ENCODE data around the gene HMCN1. TPM values are rescaled to one million over a fixed set of nuclear protein-coding genes. Genes with fewer than 3 reads are reported as not detected.

The HMCN1 gene
- total RNA-seq, 4 donors from 2014 or later: 53.0 to 87.9 (median 76.8) TPM

DNA sequence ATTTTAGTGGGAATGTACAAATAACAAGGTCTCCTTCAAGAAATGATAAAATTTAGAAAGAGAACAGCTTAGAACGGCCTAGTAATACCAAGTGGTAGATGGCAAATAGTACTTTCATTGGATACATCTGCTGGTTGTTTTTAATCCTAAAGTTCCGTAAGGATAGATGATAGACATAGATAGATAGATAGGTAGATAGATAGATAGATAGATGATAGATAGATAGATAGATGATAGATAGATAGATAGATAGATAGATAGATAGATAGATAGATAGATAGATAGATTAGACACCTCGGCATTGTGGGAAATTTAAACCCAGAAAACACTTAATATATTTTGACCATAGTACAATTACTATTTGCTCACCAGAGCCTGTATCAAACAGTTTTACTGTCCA is 352.4 kb downstream of the HMCN1 start:
- intact Hi-C loops (cut with DNase I): no loop called here
- peaks cover 0 to 31% (median 8%) of the 10 kb centered on the region in 4 donors for H3K36me3 ChIP-seq
- H3K9me3 ChIP-seq: no peaks in the 10 kb centered on the region
- H3K27me3 ChIP-seq: no peaks in the 10 kb centered on the region
- H3K4me1 ChIP-seq: peaks cover 0 to 8% (median 7%) of the 10 kb centered on the region in 4 donors
- H3K27ac ChIP-seq (replicated peaks in 1 of 4): no peak overlapping the region
- WGBS: 96% methylated on average over 3 of the region's 3 CpGs
- H3K4me3 ChIP-seq: no peak overlapping the region
- no peak for DNase-seq (ENCODE audit: extremely low spot score)
- TF ChIP-seq CTCF (IDR thresholded peaks at IDR 0.05): no peak
- no peak for TF ChIP-seq POLR2A (IDR thresholded peaks at IDR 0.05; ENCODE audit: low read depth)
- no peak for TF ChIP-seq POLR2AphosphoS5 (IDR thresholded peaks at IDR 0.05)
- no peak for TF ChIP-seq EP300 (IDR thresholded peaks at IDR 0.05)

DNA sequence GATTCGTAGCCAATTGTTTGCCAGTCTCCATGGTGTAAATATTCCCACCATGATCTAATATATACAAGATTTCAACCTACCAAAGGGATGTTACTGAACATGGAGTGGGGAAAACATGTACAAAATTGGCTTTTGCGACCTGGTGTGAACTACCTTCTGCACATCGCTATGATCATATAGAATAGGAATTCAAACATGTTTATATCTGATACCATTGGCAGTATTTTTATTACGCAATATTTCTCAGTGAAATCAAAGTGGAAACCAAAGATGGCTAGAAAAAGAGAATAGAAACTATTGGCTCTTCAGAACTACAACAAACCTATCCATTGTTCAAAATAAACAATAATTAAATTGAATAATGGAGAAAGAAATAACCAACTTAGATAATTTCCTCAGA is 355.7 kb downstream of the HMCN1 start:
- Histone ChIP-seq H3K27me3 (no peaks in the 10 kb centered on the region), H3K27ac (replicated peaks in 1 of 4) (no peak overlapping the region), H3K4me1 (peaks cover 0 to 11% (median 7%) of the 10 kb centered on the region in 4 donors), H3K36me3 (peaks cover 0 to 24% (median 5%) of the 10 kb centered on the region in 4 donors), H3K9me3 (no peaks in the 10 kb centered on the region), H3K4me3 (no peak overlapping the region)
- TF ChIP-seq POLR2A (IDR thresholded peaks at IDR 0.05; ENCODE audit: low read depth) (no peak), CTCF (IDR thresholded peaks at IDR 0.05) (no peak), EP300 (IDR thresholded peaks at IDR 0.05) (no peak), POLR2AphosphoS5 (IDR thresholded peaks at IDR 0.05) (no peak)
- 93% methylated on average over 4 of the region's 4 CpGs for WGBS
- intact Hi-C loops (cut with DNase I): no loop called here
- no peak for DNase-seq (ENCODE audit: extremely low spot score)

- H3K4me3 ChIP-seq: no peak overlapping the region
These were observed 357.1 kb downstream of the HMCN1 start for GRCh38 chr1:186091222-186091720.

DNA sequence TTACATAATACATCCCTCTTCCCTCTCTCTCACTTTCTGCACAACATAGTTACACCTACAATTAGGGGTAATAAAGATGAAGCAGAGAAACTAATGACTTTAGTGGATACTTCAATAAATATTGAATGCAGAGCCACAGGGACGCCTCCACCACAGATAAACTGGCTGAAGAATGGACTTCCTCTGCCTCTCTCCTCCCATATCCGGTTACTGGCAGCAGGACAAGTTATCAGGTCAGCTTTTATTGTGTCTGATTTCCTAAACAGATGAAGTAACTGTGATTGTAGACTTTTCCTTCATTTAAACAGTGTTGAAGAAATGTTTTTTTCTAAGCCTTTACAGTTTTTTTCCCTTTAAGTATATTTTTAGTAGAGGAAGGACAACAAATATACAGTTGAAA is 359.2 kb downstream of the HMCN1 start:
- no peaks in the 10 kb centered on the region for H3K9me3 ChIP-seq
- H3K36me3 ChIP-seq: peaks cover 0 to 9% (median 0%) of the 10 kb centered on the region in 4 donors
- no peak for DNase-seq (ENCODE audit: extremely low spot score)
- H3K4me3 ChIP-seq: no peak overlapping the region
- peaks cover 0 to 11% (median 7%) of the 10 kb centered on the region in 4 donors for H3K4me1 ChIP-seq
- no peak overlapping the region for H3K27ac ChIP-seq (replicated peaks in 1 of 4)
- TF ChIP-seq EP300 (IDR thresholded peaks at IDR 0.05) (no peak), POLR2AphosphoS5 (IDR thresholded peaks at IDR 0.05) (no peak), CTCF (IDR thresholded peaks at IDR 0.05) (no peak), POLR2A (IDR thresholded peaks at IDR 0.05; ENCODE audit: low read depth) (no peak)
- no peaks in the 10 kb centered on the region for H3K27me3 ChIP-seq
- WGBS: 34% methylated on average over 2 of the region's 2 CpGs
- intact Hi-C loops (cut with DNase I): no loop called here

More at GRCh38 chr1:186091222-186091720, 357.1 kb downstream of the HMCN1 start:
- Histone ChIP-seq H3K27me3 (no peaks in the 10 kb centered on the region), H3K4me1 (peaks cover 0 to 11% (median 7%) of the 10 kb centered on the region in 4 donors), H3K36me3 (peaks cover 0 to 21% (median 2%) of the 10 kb centered on the region in 4 donors), H3K9me3 (no peaks in the 10 kb centered on the region), H3K27ac (replicated peaks in 1 of 4) (no peak overlapping the region)
- DNase-seq (ENCODE audit: extremely low spot score): no peak
- intact Hi-C loops (cut with DNase I): no loop called here
- TF ChIP-seq POLR2AphosphoS5 (IDR thresholded peaks at IDR 0.05) (no peak), EP300 (IDR thresholded peaks at IDR 0.05) (no peak), CTCF (IDR thresholded peaks at IDR 0.05) (no peak), POLR2A (IDR thresholded peaks at IDR 0.05; ENCODE audit: low read depth) (no peak)

DNA sequence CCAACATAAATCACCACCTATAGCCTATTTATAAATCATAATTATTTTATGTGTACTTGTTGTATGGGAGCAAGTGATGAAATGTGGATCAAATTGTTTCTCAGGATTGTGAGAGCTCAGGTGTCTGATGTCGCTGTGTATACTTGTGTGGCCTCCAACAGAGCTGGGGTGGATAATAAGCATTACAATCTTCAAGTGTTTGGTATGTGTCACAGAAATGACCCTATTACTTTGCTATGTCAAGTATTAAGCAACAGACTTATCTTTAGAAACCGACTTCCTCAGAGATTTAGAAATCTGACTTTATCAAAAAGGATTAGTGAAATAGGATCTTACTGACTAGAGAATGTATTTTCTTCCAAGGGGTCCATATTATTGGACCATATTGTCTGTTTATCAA is 360.0 kb downstream of the HMCN1 start:
- Histone ChIP-seq H3K27me3 (no peaks in the 10 kb centered on the region), H3K36me3 (peaks cover 0 to 9% (median 0%) of the 10 kb centered on the region in 4 donors), H3K4me3 (no peak overlapping the region), H3K9me3 (no peaks in the 10 kb centered on the region), H3K27ac (replicated peaks in 1 of 4) (no peak overlapping the region), H3K4me1 (peaks cover 0 to 11% (median 7%) of the 10 kb centered on the region in 4 donors)
- intact Hi-C loops (cut with DNase I): no loop called here
- DNase-seq (ENCODE audit: extremely low spot score): no peak
- 72% methylated on average over 2 of the region's 2 CpGs for WGBS
- no peak for TF ChIP-seq EP300 (IDR thresholded peaks at IDR 0.05)
- no peak for TF ChIP-seq POLR2A (IDR thresholded peaks at IDR 0.05; ENCODE audit: low read depth)
- no peak for TF ChIP-seq CTCF (IDR thresholded peaks at IDR 0.05)
- TF ChIP-seq POLR2AphosphoS5 (IDR thresholded peaks at IDR 0.05): no peak

All from esophagus muscularis mucosa (tissue), 4 donors.